Mesodermal cell (in vitro differentiated cells): ENCODE measurements around the gene PRTFDC1.
"Not testable (repeated sequence)": the region's sequence is repeated elsewhere in the genome, so short reads cannot be mapped to it uniquely, and the experiment has no call there.

Source experiments
- H3K27ac ChIP-seq: 2 replicates; pipeline ENCODE4 v1.7.0; 2013; ENCODE audit warnings: mild to moderate bottlenecking, low read depth, low read length, moderate library complexity; ENCODE audit not compliant: severe bottlenecking
- H3K36me3 ChIP-seq: 2 replicates; pipeline ENCODE4 v1.7.1; 2013; ENCODE audit warnings: mild to moderate bottlenecking, low read length, moderate library complexity; ENCODE audit not compliant: control insufficient read depth, insufficient read depth
- H3K4me1 ChIP-seq: one replicate; pipeline ENCODE4 v1.7.1; 2013; ENCODE audit warnings: mild to moderate bottlenecking, low read length; ENCODE audit not compliant: insufficient read depth, control insufficient read depth, poor library complexity, severe bottlenecking
- H3K4me3 ChIP-seq: 2 replicates; pipeline ENCODE4 v1.7.0; 2013; ENCODE audit warnings: low read length, control low read depth, mild to moderate bottlenecking; ENCODE audit not compliant: insufficient read depth, poor library complexity, severe bottlenecking; ENCODE audit errors: extremely low read depth
- H3K9me3 ChIP-seq: 2 replicates; pipeline ENCODE4 v1.7.1; 2013; ENCODE audit warnings: mild to moderate bottlenecking, low read length, moderate library complexity; ENCODE audit not compliant: control insufficient read depth
- WGBS, 2 experiments: methylation state at CpG; one replicate each; pipeline ENCODE4 v1.1.5; 2013; ENCODE audit warnings: missing lambda C conversion rate in 2 of 2; ENCODE audit not compliant: insufficient coverage in 2 of 2; 5-methylcytosine and 5-hydroxymethylcytosine counted together

Gene PRTFDC1

DNA sequence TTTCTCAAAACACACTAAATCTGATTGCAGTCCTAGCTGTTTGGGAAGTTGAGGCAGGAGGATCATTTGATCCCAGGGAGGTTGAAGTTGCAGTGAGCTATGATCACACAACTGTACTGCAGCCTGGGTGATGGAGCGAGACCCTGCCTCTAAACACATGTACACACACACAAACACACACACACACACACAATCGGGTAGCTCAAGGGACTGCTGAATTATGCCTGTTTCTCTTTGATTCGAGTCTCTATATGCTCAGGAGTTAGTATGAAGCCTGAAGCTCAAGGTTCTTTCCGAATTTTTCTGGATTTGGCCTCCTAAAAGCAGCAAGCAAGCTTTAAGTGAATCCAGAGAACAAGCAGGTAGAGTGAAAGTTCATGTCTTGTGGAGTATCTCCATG is 22.5 kb downstream of the PRTFDC1 start:
- Histone ChIP-seq H3K4me1 (no peaks in the 10 kb centered on the region), H3K36me3 (no peaks in the 10 kb centered on the region), H3K9me3 (no peaks in the 10 kb centered on the region), H3K27ac (no peak overlapping the region), H3K4me3 (no peak overlapping the region)
- WGBS, 2 experiments = 77 to 89% methylated on average over 3 of the region's 4 CpGs

DNA sequence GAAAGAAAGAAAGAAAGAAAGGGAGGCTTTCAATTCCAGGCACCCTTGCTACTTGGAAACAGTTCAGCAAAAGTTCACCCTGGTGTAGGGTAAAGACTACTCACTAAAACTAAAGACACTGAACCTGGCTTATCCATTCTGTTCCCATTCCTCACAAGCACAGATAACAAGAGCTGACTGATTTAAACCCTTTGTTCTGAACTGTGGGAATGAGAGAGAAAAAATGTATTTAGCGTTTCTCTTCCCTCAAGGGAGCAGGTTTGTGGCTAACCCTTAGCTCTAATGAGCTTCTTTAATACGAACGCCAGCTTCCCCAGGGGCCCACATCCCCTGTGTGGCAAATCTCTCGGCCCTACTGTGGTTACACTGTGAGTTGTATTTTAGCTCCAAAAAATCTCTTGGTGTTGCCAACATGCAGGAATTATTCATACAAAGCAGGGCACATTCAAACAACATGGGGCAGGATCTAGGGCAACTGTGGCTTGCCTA is 23.3 kb downstream of the PRTFDC1 start:
- no peaks in the 10 kb centered on the region for H3K4me1 ChIP-seq
- 92 to 100% methylated on average over 3 of the region's 4 CpGs for WGBS, 2 experiments
- no peak overlapping the region for H3K27ac ChIP-seq
- no peaks in the 10 kb centered on the region for H3K9me3 ChIP-seq
- H3K36me3 ChIP-seq = no peaks in the 10 kb centered on the region
- no peak overlapping the region for H3K4me3 ChIP-seq

DNA sequence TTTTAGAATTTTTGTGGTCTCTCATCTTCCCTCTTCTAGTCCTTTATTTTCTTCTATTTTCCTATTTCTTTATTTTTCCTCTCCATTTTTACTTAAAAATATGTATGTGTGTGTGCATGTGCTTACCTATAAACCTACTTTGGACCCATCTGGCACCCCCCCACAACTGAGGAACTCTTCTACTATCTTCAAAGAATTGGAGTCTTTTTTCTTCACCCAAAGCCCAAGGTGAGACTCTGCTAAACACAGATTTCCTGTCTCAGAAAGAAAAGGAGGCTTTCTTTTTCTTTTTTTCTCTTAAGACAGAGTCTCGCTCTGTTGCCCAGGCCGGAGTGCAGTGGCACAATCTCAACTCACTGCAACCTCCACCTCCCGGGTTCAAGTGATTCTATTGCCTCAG is 24.2 kb downstream of the PRTFDC1 start:
- H3K4me3 ChIP-seq = no peak overlapping the region
- 93 to 100% methylated on average over 3 of the region's 3 CpGs for WGBS, 2 experiments
- no peaks in the 10 kb centered on the region for H3K9me3 ChIP-seq
- H3K27ac ChIP-seq = no peak overlapping the region
- H3K4me1 ChIP-seq = no peaks in the 10 kb centered on the region
- no peaks in the 10 kb centered on the region for H3K36me3 ChIP-seq

DNA sequence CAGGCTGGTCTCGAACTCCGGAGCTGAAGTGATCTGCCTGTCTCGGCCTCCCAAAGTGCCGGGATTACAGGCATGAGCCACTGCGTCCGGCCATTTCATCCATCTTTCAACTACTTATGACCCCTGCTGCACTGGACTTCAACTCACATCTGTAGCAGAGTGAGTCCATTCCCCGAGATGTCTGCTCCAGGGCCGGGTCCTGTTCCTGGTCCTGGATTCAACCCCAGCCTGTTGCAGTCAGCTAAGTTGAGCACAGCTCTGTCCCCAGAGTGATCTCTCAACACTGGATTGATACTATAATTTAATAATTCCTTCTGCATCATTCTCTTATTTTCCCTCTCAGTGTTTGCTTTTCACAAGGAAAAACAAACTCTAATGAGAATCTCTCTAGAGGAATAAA is 25.8 kb downstream of the PRTFDC1 start:
- no peaks in the 10 kb centered on the region for H3K4me1 ChIP-seq
- H3K9me3 ChIP-seq = no peaks in the 10 kb centered on the region
- 95 to 96% methylated on average over 3 to 8 of the region's 8 CpGs for WGBS, 2 experiments
- H3K4me3 ChIP-seq = no peak overlapping the region
- no peaks in the 10 kb centered on the region for H3K36me3 ChIP-seq
- H3K27ac ChIP-seq = no peak overlapping the region

DNA sequence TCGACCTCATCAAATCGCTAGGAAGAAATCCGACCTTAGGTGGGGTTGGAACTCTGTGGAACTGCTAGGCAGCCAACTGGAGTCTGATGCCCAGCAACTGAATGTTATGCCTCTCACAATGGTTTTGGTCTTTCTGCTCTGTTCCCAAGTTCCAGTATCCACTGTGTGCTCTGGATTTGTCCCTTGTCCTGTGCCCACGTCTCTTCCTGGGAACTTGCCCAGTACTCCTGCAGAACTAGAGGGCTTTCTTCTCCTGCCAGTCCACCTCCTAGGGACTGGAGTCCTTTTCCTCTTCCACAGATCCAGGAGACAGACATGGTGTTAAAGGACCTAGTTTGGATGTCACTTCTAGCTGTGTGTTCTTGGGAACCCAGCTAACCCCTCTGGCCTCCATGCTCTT is 26.6 kb downstream of the PRTFDC1 start:
- no peak overlapping the region for H3K4me3 ChIP-seq
- no peaks in the 10 kb centered on the region for H3K36me3 ChIP-seq
- no peak overlapping the region for H3K27ac ChIP-seq
- peaks cover 6% of the 10 kb centered on the region for H3K4me1 ChIP-seq
- WGBS, 2 experiments = 86 to 97% methylated on average over 2 to 3 of the region's 4 CpGs
- no peaks in the 10 kb centered on the region for H3K9me3 ChIP-seq

DNA sequence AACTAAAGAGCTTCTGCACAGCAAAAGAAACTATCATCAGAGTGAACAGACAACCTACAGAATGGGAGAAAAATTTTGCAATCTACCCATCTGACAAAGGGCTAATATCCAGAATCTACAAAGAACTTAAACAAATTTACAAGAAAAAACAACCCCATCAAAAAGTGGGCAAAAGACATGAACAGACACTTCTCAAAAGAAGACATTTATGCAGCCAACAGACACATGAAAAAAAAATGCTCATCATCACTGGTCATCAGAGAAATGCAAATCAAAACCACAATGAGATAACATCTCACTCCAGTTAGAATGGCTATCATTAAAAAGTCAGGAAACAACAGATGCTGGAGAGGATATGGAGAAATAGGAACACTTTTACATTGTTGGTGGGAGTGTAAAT is 27.9 kb downstream of the PRTFDC1 start:
- not testable (repeated sequence) for H3K9me3 ChIP-seq, H3K4me1 ChIP-seq, H3K4me3 ChIP-seq, H3K27ac ChIP-seq, H3K36me3 ChIP-seq

DNA sequence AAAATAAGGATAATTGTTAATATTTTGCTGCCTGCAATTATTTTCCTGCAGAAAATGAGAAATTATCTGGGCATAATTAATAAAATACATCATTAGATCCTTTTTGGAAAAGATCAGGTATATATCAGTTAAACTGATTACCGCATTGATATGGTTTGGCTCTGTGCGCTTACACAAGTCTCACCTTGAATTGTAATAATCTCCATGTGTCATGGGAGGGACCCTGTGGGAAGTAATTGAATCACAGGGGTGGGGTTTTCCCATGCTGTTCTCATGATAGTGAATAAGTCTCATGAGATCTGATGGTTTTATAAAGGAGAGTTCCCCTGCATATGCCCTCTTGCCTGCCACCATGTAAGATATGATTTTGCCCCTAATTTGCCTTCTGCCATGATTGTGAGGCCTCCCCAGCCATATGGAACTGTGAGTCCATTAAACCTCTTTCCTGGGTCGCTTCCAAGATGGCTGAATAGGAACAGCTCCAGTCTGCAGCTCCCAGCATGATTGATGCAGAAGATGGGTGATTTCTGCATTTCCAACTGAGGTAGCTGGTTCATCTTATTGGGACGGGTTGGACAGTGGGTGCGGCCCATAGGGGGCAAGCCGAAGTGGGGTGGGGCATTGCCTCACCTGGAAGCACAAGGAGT is 30.1 kb downstream of the PRTFDC1 start:
- H3K9me3 ChIP-seq, H3K4me1 ChIP-seq, H3K27ac ChIP-seq, H3K4me3 ChIP-seq, H3K36me3 ChIP-seq: not testable (repeated sequence)
- 88 to 100% methylated on average over 3 of the region's 6 CpGs for WGBS, 2 experiments

DNA sequence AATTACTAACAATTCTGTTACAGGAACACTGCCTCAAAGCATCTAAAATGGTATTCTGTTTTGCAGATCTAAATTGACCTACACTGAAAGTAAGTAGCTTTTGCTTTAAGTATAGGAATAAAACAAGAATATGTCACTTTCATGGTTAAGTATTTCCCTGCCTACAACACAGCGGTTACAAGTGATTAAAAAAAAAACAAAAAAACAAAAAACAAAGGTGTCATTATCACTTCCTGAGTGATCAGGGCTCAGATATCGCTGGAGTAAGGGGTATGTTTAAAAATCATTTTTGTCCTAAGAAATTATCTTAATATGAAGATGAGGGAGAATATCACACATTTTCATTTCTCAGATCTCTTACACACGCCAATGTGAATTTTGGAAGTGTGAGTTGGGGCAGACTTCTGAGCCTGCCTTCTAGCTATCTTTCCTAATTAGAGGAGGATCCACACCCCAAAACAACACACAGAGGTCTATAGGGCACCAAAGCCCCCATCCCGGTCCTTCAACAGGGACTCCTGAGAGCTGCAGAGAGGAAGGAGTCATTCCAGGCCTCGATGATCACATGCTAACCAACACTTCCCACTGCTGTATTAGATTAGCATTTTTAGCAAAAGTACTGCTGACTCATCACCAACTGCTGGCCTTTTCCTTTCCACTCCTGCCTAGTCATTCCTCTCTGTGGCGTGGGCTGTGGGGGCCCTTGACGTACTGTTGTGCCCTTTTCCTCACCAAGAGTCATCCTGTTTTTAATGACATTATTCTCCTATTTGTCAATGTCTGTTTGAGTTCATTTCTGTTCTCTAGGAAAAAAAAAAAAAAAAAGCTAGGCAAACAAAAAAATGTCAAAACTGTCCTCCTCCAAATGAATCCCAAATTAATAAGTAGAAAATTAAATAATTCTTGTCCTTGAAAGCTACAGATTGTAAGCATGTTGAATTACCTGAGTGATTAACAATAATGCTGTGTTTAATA is 31.2 kb downstream of the PRTFDC1 start:
- peak overlapping the region; percentile 76 for H3K27ac ChIP-seq
- peaks cover 7% of the 10 kb centered on the region for H3K4me1 ChIP-seq
- WGBS, 2 experiments = 37% methylated on average over 2 of the region's 7 CpGs; no CpG with 5 or more reads in 1 of the 2 experiments
- H3K36me3 ChIP-seq = no peaks in the 10 kb centered on the region
- peaks cover 5% of the 10 kb centered on the region for H3K9me3 ChIP-seq
- H3K4me3 ChIP-seq = no peak overlapping the region

DNA sequence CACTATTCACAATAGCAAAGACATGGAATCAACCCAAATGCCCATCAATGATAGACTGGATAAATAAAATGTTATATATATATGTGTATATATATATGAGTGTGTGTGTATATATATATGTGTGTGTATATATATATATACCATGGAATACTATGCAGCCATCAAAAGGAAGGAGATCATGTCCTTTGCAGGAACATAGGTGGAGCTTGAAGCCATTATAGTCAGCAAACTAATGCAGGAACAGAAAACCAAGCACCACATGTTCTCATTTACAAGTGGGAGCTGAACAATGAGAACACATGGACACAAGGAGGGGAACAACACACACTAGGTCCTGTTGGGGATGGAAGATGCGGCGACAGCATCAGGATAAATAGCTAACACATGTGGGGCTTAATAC is 32.2 kb downstream of the PRTFDC1 start:
- H3K27ac ChIP-seq, H3K9me3 ChIP-seq, H3K4me1 ChIP-seq, H3K4me3 ChIP-seq, H3K36me3 ChIP-seq: not testable (repeated sequence)
- WGBS, 2 experiments = 94% methylated on average over 2 of the region's 2 CpGs; no CpG with 5 or more reads in 1 of the 2 experiments

DNA sequence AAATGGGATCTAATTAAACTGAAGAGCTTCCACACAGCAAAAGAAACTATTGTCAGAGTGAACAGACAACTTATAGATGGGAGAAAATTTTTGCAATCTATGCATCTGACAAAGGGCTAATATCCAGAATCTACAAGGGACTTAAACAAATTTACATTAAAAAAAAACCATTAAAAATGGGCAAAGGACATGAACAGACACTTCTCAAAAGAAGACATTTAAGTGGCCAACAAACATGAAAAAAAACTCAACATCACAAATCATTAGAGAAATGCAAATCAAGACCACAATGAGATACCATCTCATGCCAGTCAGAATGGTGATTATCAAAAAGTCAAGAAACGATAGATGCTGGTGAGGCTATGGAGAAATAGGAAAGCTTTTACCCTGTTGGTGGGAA is 32.8 kb downstream of the PRTFDC1 start:
- not testable (repeated sequence) for H3K36me3 ChIP-seq, H3K27ac ChIP-seq, H3K4me1 ChIP-seq, H3K9me3 ChIP-seq, H3K4me3 ChIP-seq
- 88 to 100% methylated on average over 1 of the region's 1 CpG for WGBS, 2 experiments

DNA sequence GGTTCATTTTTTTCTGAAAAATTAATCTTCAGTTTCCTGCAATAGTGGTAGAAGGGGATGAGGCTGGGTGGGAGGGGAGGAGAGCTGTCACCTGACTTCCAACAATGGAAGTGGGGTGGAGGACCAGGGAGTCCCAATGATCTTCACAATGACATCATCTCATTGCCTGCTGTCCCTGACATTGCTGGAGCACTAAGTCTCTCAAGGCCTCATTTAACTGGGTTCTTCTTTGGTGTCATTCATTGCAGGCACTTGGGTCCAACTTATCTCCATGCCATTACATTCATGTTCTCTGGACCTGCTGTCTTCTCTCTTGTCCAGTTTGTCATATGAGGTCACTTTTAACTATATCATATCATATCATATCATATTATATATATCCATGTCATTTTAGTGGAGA is 34.4 kb downstream of the PRTFDC1 start:
- Histone ChIP-seq H3K27ac (no peak overlapping the region), H3K4me3 (no peak overlapping the region), H3K36me3 (no peaks in the 10 kb centered on the region), H3K9me3 (peaks cover 5% of the 10 kb centered on the region), H3K4me1 (peaks cover 7% of the 10 kb centered on the region)
